Measurements from ENCODE around the gene HSD17B3. TPM values are rescaled to one million over a fixed set of nuclear protein-coding genes. Genes with fewer than 3 reads are reported as not detected.

The HSD17B3 gene
- total and polyA plus RNA-seq, 7 donors, result 0.16 to 1.1 (median 0.30) TPM; not detected in 3

GRCh38 chr9:96246267-96246671 lies 55.7 kb downstream of the HSD17B3 start:
- Histone ChIP-seq H3K27me3 (ENCODE audit: insufficient read depth in 3 of 3, low read length in 2 of 3) (peaks cover 0 to 3% (median 0%) of the 10 kb centered on the region in 3 donors), H3K9me3 (no peaks in the 10 kb centered on the region), H3K4me1 (no peaks in the 10 kb centered on the region), H3K4me3 (no peak overlapping the region), H3K36me3 (ENCODE audit: insufficient read depth in 1 of 2, low read depth in 1 of 2) (no peaks in the 10 kb centered on the region), H3K27ac (no peak overlapping the region)
- 51 to 67% (median 51%) methylated on average over 8 of the region's 8 CpGs for WGBS, 3 donors
- TF ChIP-seq CTCF (IDR thresholded peaks at IDR 0.05), result no peak
- intact Hi-C loops (cut with DNase I), result no loop called here
- ATAC-seq (no peak), DNase-seq (no peak)

- H3K27ac ChIP-seq, result no peak overlapping the region
- H3K36me3 ChIP-seq (ENCODE audit: insufficient read depth in 1 of 2, low read depth in 1 of 2), result no peaks in the 10 kb centered on the region
- 82 to 88% (median 85%) methylated on average over 7 of the region's 7 CpGs for WGBS, 3 donors
- H3K4me3 ChIP-seq, result no peak overlapping the region
- no peak for DNase-seq
- TF ChIP-seq CTCF (IDR thresholded peaks at IDR 0.05), result no peak
- peaks cover 0 to 3% (median 0%) of the 10 kb centered on the region in 3 donors for H3K27me3 ChIP-seq (ENCODE audit: insufficient read depth in 3 of 3, low read length in 2 of 3)
- intact Hi-C loops (cut with DNase I), result no loop called here
- H3K9me3 ChIP-seq, result no peaks in the 10 kb centered on the region
- no peaks in the 10 kb centered on the region for H3K4me1 ChIP-seq
- no peak for ATAC-seq
Observed at GRCh38 chr9:96245399-96245798, 56.6 kb downstream of the HSD17B3 start.

- Histone ChIP-seq H3K27ac (no peak overlapping the region), H3K4me3 (no peak overlapping the region), H3K9me3 (no peaks in the 10 kb centered on the region), H3K4me1 (no peaks in the 10 kb centered on the region), H3K36me3 (ENCODE audit: insufficient read depth in 1 of 2, low read depth in 1 of 2) (no peaks in the 10 kb centered on the region), H3K27me3 (ENCODE audit: insufficient read depth in 3 of 3, low read length in 2 of 3) (peaks cover 0 to 3% (median 0%) of the 10 kb centered on the region in 3 donors)
- intact Hi-C loops (cut with DNase I), result no loop called here
- ATAC-seq, result no peak
- no peak for TF ChIP-seq CTCF (IDR thresholded peaks at IDR 0.05)
- DNase-seq, result no peak
- WGBS, 3 donors, result 62 to 67% (median 65%) methylated on average over 6 of the region's 6 CpGs
Observed at GRCh38 chr9:96243778-96244177, 58.2 kb downstream of the HSD17B3 start.

GRCh38 chr9:96242811-96243210 lies 59.2 kb downstream of the HSD17B3 start:
- H3K4me3 ChIP-seq, result no peak overlapping the region
- TF ChIP-seq CTCF (IDR thresholded peaks at IDR 0.05), result no peak
- H3K9me3 ChIP-seq, result no peaks in the 10 kb centered on the region
- H3K27ac ChIP-seq, result no peak overlapping the region
- H3K4me1 ChIP-seq, result no peaks in the 10 kb centered on the region
- 43 to 55% (median 49%) methylated on average over 4 of the region's 4 CpGs for WGBS, 3 donors
- ATAC-seq (no peak), DNase-seq (no peak)
- intact Hi-C loops (cut with DNase I), result no loop called here
- peaks cover 0 to 3% (median 0%) of the 10 kb centered on the region in 3 donors for H3K27me3 ChIP-seq (ENCODE audit: insufficient read depth in 3 of 3, low read length in 2 of 3)
- no peaks in the 10 kb centered on the region for H3K36me3 ChIP-seq (ENCODE audit: insufficient read depth in 1 of 2, low read depth in 1 of 2)

GRCh38 chr9:96241391-96241809 lies 60.6 kb downstream of the HSD17B3 start:
- no peak for TF ChIP-seq CTCF (IDR thresholded peaks at IDR 0.05)
- ATAC-seq (no peak), DNase-seq (no peak)
- Histone ChIP-seq H3K27ac (no peak overlapping the region), H3K4me3 (no peak overlapping the region), H3K9me3 (no peaks in the 10 kb centered on the region), H3K4me1 (no peaks in the 10 kb centered on the region), H3K27me3 (ENCODE audit: insufficient read depth in 3 of 3, low read length in 2 of 3) (peaks cover 0 to 3% (median 0%) of the 10 kb centered on the region in 3 donors), H3K36me3 (ENCODE audit: insufficient read depth in 1 of 2, low read depth in 1 of 2) (no peaks in the 10 kb centered on the region)
- intact Hi-C loops (cut with DNase I), result no loop called here
- WGBS, 3 donors, result 40 to 59% (median 48%) methylated on average over 3 of the region's 3 CpGs
